HG02884 (cell line): ENCODE measurements around the gene EXD1.

Experiments used
- ATAC-seq: cut with Tn5 transposase; IDR thresholded peaks from one replicate; pipeline ENCODE4 v1.9.1; 2021; ENCODE audit warnings: mild to moderate bottlenecking, moderate library complexity; ENCODE audit not compliant: unreplicated experiment

EXD1 gene

DNA sequence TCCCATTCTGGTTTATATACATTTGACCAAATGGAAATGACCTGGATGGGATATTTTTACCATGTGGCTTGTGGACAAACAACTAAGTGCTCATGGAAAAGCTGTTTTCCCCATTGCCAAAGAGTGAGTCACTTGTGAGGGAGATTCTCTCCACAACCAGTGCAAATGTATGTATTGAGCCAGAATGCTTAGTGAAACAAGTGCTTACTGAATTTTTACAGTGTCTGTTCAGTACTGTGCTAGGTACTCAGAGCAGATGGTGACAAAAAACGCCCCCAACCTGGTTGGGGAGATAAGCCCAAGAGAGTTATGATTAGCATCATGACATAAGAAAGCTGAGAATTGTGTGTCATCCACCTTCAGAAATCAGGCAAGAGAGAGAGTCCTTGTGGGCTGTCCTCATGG lies 2.8 kb upstream of the EXD1 start:
- no peak for ATAC-seq

DNA sequence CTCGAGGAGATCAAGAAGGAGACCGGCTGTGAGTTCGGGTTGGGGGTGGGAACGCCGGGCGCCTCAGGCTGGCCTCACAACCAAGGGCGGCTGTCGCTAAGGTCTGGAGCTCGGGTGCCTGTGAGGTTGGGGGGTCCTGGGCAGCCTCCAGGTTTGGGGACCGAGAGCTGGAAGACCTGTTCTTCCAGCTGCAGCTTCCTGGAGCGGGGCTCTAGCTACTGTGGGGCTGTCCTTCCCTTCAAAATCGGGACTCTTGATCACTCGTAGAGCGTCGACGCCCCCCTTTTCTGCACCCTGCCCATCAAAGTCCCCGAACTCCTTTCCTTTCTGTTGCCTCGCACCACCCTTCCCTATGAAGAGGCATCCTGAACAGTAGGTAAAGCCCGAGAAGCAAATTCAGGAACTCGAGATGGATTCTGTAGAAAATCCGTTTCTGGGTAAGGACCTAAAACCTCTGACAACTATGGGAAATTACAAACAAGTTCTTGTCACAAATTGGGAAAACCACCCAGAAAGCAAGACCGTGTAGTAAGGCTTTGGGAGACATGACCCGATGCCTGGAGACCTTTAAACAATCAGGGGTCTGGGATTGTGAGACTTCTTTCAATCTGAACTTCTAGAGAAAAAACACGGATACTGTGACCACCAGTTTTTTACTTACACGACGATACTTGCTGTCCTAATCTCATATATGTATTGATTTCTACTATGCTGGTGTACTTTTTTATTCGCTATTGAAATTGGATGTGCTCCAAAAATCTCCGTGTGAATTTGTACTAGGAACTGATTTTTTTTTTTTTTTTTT lies 1.1 kb upstream of the EXD1 start:
- ATAC-seq, result peak; percentile 39

DNA sequence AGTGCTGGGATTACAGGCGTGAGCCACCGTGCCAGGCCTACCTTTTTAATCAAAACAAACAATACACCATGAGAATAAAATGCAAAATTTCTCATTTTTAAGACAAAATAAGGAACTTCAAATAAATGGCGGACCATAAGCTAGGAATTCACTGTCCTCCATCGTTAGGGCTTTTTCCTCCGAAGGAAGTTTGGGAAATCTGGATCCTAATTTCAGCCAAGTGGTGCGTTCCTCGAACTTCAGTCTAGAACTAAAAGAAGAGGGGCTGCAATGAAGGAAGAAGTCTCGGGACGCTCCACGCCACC lies 260 bp downstream of the EXD1 start:
- no peak for ATAC-seq

DNA sequence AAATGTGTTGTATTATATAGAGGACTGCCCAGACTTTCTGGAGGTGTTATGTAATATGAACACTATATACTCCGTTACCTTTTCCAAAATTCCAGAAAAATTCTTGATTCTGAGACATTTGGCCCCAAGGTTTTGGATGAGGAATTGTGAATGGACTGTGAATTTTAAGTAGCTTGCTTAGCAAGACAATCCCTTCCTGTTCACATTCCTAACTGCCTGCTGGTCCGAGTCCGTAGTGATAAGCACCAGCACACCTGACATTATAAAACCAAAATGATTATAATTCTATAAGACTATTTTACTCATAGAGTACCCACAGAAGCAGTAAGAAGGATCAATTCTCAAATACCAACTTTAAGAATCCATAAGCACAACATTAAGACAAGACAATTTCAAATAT lies 11.2 kb downstream of the EXD1 start:
- no peak for ATAC-seq

DNA sequence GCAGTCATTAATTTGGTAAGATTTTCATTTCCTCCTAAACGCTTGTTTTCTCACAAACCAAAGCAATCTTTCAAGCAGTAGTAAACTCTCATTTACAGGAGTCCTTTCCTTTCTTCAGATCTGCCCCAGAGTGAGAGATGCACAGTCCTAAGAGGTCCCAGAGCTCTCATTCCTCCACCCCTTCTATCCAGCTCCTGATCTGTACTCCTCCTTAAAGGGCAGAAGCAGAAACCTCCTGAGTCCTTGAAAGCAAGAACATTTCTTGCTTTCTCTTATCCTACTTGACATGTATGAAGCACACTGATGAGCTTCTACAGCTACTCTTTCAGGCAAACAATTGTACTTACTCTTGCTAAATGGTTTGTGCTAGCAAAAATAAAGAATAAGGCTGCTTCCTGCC lies 11.7 kb downstream of the EXD1 start:
- no peak for ATAC-seq

DNA sequence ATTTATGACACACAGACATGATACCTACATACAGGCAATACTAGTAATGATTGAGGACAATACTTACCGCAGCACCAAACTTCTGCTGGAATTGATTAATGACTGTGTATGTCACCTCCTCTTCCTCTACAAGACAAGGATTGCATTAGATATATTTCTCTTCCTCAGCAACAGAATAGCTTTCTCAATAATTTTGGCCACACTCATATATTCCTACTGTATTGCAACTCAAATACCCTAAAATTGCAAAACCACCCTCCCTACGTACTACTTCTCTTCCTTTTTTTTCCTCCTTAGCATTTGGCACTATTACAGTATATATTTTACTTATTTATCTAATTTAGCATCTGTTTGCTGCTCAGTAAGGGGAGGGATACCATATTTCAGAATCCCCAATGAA lies 14.8 kb downstream of the EXD1 start:
- no peak for ATAC-seq

DNA sequence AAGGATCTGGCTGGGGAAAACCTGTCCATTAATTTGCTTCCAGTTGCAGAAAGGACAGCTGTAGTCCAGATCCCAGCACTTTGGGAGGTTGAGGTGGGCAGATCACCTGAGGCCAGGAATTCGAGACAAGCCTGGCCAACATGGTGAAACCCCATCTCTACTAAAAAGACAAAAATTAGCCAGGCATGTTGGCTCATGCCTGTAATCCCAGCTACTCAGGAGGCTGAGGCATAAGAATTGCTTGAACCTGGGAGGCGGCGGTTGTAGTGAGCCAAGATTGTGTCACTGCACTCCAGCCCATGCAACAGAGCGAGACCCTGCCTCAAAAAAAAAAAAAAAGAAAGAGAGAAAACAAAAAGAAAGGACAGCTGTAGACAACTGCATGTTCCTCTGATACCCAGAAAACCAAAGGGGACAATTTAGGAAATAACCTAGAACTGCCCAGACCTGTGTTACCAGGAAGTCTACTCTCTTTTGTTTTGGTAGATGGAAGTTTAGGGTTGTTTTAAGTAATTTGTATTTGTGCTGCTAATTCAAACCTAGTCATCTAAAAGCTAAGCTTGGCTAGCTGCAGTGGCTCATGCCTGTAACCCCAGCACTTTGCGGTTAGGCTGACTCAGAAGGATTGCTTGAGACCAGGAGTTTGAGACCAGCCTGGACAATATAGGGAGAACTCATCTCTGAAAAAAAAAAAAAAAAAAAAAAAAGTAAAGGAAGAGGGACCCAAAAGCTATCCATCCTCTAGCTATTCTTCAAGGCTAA lies 22.7 kb downstream of the EXD1 start:
- no peak for ATAC-seq

DNA sequence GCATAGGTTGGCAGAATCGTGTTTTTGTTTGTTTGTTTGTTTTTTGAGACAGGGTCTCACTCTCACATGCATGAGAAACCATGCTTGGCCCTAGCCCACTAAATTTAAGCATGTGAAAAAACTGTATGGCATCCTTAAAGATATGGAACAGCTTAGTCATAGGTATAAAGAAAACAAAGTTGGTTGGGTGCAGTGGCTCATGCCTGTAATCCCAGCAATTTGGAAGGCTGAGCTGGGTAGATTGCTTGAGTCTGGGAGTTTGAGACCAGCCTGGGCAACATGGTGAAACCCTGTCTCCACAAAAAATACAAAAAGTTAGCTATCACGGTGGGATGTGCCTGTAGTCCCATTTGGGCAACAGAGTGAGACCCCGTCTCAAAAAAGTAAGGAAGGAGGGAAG lies 25.2 kb downstream of the EXD1 start:
- ATAC-seq, result no peak

DNA sequence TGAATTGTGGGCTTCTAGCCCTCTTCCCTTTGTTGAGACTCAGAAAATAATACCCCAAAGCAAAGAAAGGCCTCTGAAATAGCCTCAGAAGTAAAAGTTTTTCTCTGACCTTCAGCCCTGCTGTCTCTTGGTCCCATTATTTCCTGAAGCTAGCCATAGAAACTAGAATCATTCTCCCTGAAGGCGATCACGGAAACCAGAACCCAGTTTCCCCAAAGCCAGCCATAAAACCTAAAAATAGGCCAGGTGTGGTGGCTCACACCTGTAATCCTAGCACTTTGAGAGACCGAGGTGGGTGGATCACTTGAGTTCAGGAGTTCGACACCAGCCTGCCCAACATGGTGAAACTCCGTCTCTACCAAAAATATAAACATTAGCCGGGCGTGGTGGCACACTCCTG lies 27.2 kb downstream of the EXD1 start:
- no peak for ATAC-seq

DNA sequence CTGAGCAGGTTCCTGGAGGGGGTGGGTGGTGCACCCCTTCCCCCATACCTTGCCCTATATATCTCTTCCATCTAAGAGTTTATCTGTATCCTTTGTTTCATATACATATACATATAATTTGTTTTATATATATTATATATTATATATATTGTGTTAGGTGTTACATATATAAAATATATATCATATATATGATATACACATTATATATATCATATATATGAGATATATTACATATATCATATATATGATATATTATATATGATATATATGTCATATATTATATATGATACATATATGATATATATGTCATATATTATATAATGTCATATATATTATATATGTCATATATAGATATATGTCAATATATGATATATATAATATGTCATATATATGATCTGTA lies 31.1 kb downstream of the EXD1 start:
- ATAC-seq, result no peak

DNA sequence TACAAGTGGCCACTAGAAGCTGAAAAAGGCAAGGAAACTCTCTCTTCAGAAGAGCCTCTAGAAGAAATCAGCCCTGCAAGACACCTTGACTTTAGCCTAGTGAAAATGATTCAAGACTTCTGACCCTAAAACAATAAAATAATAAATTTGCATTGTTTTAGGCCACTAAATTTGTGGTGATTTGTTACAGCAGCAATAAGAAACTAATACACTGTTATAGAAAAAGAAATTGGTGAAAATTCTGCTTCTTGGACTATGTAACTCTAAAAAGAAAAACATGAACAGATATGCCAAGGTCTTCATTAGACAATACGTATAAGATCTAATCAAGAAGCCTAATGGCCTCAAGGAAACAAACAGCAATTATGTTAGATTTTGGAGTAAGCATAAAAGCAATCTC lies 36.1 kb downstream of the EXD1 start:
- no peak for ATAC-seq

DNA sequence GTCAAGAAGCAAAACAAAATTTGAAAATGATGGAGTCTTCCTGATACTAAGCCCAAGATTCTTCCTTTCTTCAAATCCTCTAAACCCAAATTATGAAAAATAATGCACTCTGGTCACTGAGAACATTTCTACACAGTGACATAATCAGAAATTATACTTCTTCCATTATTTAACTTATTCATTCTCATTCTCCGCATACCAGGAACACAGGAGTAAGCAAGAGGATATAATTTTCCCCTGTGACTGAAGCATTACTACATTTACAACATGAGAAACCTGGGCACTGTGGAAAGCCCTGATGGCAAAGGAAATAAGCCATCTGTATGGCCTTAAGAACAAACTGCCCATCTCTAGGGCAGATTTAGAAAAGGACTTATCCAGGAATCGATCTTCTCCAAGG lies 47.0 kb downstream of the EXD1 start:
- ATAC-seq, result no peak

DNA sequence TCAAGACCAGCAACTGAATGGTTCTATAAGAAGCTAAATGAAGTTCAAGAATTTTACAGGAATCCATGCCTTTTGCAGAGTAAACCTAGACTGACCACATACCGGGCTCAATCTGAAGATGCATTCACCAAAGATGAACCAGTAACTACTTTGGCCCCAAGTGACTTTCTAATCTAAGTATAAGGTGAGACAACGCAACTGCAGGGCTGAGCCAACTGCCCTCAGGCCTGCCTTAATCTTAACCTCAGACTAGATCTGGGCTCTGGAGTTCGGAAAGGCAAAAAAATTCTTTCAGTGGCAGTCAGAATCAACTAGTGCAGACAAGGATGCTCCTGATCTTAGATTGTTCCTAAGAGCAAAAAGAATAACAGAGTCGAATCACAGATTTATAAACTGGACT lies 48.3 kb downstream of the EXD1 start:
- no peak for ATAC-seq

DNA sequence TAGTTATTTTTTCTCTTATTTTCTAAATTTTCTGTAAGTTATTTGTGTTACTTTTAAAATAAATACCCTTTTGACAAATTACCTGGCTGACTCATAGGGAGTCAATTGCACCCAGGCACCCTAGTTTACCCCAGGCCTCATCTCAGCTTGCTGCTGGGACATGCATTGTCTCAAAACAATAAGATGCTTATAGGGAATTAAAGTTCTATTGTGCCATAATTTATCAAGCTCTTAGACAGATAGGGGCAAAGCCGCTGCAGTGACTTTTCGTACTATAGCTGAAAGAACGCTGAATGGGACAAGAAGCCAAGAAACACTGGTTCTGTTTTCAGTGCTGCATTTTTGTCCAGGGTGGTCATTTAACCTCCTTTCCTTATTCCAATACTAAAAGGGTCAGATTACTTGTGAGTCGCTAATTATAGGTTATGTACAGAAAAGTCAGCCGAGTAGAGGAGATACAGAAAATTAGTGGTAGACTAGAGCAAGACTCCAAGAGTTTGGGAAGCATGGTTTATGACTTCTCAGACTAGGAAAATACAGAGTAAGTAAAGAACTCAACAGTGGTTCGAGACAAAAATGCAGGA lies 50.3 kb downstream of the EXD1 start:
- ATAC-seq, result no peak

DNA sequence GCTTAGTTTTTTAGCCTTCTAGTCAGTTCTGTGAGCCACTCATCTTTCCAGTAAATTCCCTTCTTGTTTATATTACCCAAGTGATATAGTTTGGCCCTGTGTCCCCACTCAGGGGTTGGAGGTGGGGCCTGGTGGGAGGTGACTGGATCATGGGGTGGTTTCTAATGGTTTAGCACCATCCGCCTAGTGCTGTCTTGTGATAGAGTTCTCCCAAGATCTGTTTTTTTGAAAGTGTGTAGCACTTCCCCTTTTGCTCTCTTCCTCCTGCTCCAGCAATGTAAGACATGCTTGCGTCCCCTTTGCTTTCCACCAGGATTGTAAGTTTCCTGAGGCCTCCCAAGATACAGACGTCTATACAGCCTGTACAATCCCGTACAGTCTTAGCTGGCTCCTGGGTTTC lies 60.8 kb downstream of the EXD1 start:
- no peak for ATAC-seq

DNA sequence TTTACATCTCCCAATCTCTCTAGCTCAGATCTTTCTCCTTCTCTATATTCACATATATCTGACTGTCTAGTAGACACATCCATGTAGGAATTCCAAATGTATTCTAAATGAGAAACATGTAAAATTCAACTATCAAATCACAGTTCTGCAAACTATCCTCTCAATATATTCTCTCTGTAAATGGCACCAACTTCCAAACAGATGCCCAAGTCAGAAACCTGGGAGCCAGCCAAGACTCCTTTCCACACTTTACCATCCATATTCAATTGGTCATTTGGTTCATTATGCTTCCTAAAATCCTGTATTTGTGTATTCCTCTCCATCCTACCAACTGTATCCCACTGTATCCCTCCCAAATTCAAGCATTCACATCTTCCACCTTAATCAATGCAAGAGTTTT lies 61.5 kb downstream of the EXD1 start:
- ATAC-seq, result no peak

DNA sequence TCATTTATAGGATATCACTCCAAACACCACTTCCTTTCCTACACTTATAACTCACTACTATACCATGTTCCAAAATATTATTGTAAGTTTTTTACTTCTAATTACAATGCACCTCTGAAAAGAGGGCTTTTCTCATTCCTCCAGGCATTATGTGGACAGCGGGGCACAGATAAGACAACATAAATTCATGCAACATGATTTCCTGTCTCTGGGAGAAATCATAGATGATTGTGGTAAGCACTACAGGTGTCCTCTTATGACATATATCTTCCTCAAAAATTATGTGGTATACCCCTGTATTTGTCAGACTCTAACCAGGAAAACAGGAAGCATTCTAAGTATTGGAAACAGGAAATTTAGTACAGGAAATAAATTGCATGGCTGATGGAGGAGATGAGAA lies 68.8 kb downstream of the EXD1 start:
- ATAC-seq, result no peak

DNA sequence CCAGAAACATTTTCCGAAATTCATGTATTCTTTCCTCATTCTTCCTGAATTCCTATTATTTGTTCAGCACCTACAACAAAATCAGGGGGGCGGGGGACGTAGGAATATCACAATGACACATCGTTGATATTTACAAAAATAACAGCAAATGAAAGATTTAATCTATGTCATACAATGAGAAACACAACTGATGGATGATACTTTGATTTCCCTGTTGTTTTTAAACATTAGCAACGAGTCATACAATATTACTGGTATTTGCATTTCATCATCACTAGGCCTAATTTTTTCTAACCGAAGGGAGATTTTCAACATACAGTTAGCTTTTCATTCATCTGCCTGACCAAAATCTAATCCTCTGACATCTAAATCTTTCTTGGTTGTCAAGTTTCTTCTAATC lies 69.2 kb downstream of the EXD1 start:
- ATAC-seq, result no peak

DNA sequence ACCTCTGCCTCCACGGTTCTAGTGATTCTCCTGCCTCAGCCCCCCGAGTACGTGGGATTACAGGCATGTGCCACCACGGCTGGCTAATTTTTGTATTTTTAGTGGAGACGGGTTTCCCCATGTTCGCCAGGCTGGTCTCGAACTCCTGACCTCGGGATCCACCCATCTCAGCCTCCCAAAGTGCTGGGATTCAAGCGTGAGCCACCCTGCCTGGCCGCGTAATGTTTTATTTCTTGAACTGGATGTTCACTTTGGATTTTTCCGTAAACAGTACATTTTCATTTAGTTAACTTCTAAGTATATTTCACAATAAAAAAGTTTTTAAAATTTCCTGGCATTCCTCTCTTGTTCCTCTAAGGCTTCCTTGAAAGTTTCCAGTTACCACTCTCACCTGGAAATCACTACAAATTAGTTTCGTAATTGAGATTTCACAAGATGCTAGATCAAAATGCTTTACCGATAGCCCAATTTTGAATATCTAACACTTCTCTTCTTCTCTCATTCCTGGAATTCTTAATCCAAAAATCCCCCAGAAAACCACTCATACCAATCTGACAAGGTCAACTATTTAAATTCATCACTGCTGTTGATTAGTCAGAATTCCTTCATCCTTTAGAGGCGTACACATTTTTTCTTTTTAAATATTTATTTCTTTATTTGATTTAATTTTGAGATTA lies 69.8 kb downstream of the EXD1 start:
- ATAC-seq, result no peak

DNA sequence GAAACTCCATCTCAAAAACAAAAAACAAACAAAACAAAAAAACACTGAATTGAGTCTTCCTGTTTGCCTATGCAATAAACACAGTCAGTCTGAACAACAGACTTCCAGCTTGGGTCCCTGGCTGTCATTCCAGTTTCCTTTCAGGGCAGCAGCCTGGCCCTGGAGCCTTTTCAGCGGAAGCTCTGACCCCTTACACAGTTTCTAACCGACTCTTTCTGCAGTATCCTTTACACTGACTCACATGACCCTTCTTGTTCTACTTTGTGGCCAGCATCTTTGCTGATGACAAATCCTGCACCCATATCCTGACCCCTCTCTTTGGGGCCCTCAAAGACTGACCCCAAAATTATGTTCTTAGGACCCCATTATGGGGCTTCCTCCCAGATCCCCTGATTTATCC lies 76.1 kb downstream of the EXD1 start:
- no peak for ATAC-seq

DNA sequence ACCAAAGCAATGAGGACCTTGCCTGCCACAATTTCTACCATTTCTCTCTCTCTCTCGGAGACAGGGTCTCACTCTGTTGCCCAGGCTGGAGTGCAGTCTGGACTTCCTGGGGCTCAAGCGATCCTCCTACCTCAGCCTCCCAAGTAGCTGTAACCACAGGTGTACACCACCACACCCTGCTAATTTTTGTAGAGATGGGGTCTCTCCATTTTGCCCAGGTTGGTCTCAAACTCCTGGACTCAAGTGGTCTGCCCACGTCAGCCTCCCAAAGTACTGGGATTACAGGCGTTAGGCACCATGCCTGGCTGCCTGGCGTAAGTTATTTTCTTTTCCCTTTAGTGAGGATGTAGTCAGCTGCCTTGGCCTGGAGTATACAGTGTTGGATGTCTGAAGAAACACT lies 76.8 kb downstream of the EXD1 start:
- ATAC-seq, result no peak

DNA sequence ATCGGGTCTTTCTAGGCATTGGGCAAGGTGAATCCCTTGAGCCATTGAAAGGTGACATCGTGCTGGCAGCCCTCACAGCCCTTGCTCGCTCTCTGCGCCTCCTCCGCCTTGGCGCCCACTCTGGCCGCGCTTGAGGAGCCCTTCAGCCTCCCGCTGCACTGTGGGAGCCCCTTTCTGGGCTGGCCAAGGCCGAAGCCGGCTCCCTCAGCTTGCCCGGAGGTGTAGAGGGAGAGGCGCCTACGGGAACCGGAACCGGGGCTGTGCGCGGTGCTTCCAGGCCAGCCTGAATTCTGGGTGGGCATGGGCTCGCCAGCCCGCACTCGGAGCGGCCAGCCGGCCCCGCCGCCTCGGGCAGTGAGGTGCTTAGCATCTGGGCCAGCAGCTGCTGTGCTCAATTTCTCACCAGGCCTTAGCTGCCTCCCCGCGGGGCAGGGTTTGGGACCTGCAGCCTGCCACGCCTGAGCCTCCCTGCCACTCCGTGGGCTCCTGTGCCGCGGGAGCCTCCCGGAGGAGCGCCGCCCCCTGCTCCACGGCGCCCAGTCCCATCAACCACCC lies 79.0 kb downstream of the EXD1 start:
- ATAC-seq, result no peak
